ENCODE data around the gene FSTL5.

The FSTL5 gene

GRCh38 chr4:161577579-161578301 lies 586.1 kb downstream of the FSTL5 start:
- no peak for DNase-seq (ENCODE audit: low spot score)

GRCh38 chr4:161573836-161574235 lies 590.0 kb downstream of the FSTL5 start:
- DNase-seq (ENCODE audit: low spot score) = no peak

GRCh38 chr4:161564230-161564834 lies 599.5 kb downstream of the FSTL5 start:
- no peak for DNase-seq (ENCODE audit: low spot score)

- no peak for DNase-seq (ENCODE audit: low spot score)
Measured at GRCh38 chr4:161555689-161556660, 607.8 kb downstream of the FSTL5 start.

- DNase-seq (ENCODE audit: low spot score) = no peak
Measured at GRCh38 chr4:161554372-161554990, 609.3 kb downstream of the FSTL5 start.

- DNase-seq (ENCODE audit: low spot score) = no peak
Measured at GRCh38 chr4:161546902-161547301, 616.9 kb downstream of the FSTL5 start.

- no peak for DNase-seq (ENCODE audit: low spot score)
Measured at GRCh38 chr4:161540265-161540664, 623.5 kb downstream of the FSTL5 start.

- no peak for DNase-seq (ENCODE audit: low spot score)
Measured at GRCh38 chr4:161538941-161539340, 624.9 kb downstream of the FSTL5 start.

GRCh38 chr4:161530710-161531109 lies 633.1 kb downstream of the FSTL5 start:
- DNase-seq (ENCODE audit: low spot score) = no peak

GRCh38 chr4:161525121-161525520 lies 638.7 kb downstream of the FSTL5 start:
- DNase-seq (ENCODE audit: low spot score) = no peak

- DNase-seq (ENCODE audit: low spot score) = no peak
Measured at GRCh38 chr4:161522031-161522430, 641.8 kb downstream of the FSTL5 start.

- DNase-seq (ENCODE audit: low spot score) = no peak
Measured at GRCh38 chr4:161519611-161520010, 644.2 kb downstream of the FSTL5 start.

- DNase-seq (ENCODE audit: low spot score) = no peak
Measured at GRCh38 chr4:161517941-161518340, 645.9 kb downstream of the FSTL5 start.

GRCh38 chr4:161505141-161505540 lies 658.7 kb downstream of the FSTL5 start:
- DNase-seq (ENCODE audit: low spot score) = no peak

GRCh38 chr4:161498155-161498554 lies 665.6 kb downstream of the FSTL5 start:
- DNase-seq (ENCODE audit: low spot score) = no peak

GRCh38 chr4:161486461-161486860 lies 677.3 kb downstream of the FSTL5 start:
- no peak for DNase-seq (ENCODE audit: low spot score)

GRCh38 chr4:161466316-161466715 lies 697.5 kb downstream of the FSTL5 start:
- DNase-seq (ENCODE audit: low spot score) = no peak

GRCh38 chr4:161463436-161463835 lies 700.4 kb downstream of the FSTL5 start:
- DNase-seq (ENCODE audit: low spot score) = no peak

GRCh38 chr4:161457906-161458305 lies 705.9 kb downstream of the FSTL5 start:
- no peak for DNase-seq (ENCODE audit: low spot score)

GRCh38 chr4:161457311-161457710 lies 706.5 kb downstream of the FSTL5 start:
- no peak for DNase-seq (ENCODE audit: low spot score)

GRCh38 chr4:161454860-161455259 lies 708.9 kb downstream of the FSTL5 start:
- no peak for DNase-seq (ENCODE audit: low spot score)

GRCh38 chr4:161448550-161449180 lies 715.1 kb downstream of the FSTL5 start:
- DNase-seq (ENCODE audit: low spot score) = no peak
